ENCODE results near the gene C7orf33. TPM values are rescaled to one million over a fixed set of nuclear protein-coding genes. Genes with fewer than 3 reads are reported as not detected.

C7orf33 gene
- polyA plus RNA-seq, 2 of the 4 experiments (the other 2 are of a cell fraction): not detected

GRCh38 chr7:148630078-148630477 lies 39.5 kb downstream of the C7orf33 start (continued):
- TF ChIP-seq USF2 (IDR thresholded peaks at IDR 0.05) (no peak), JUNB (IDR thresholded peaks at IDR 0.05) (no peak), NFE2L2 (conservative IDR thresholded peaks at IDR 0.05; ENCODE audit: low read length) (no peak), MAZ (IDR thresholded peaks at IDR 0.05; ENCODE audit: borderline replicate concordance, low read depth, low read length) (no peak), REST (IDR thresholded peaks at IDR 0.05) (no peak), PHF8 (IDR thresholded peaks at IDR 0.05; ENCODE audit: borderline replicate concordance, low read depth) (no peak), PBX3 (IDR thresholded peaks at IDR 0.05) (no peak)

GRCh38 chr7:148633761-148634160 lies 43.2 kb downstream of the C7orf33 start:
- H3K4me3 ChIP-seq: no peak overlapping the region
- FAIRE-seq (no peak), ATAC-seq (no peak), DNase-seq (ENCODE audit: low read depth in 1 of 2, low spot score in 1 of 2) (no peak)
- H3K4me1 ChIP-seq: no peaks in the 10 kb centered on the region
- no peak overlapping the region for H3K27ac ChIP-seq
- ChIA-PET POLR2A (no interaction called here), CTCF (no interaction called here)
- TF ChIP-seq FOSB (CRISPR knock-in tag; IDR thresholded peaks at IDR 0.05) (no peak), POLR2AphosphoS2 (conservative IDR thresholded peaks at IDR 0.05; ENCODE audit: low read length) (no peak), JUNB (IDR thresholded peaks at IDR 0.05) (no peak), CHD2 (IDR thresholded peaks at IDR 0.05; ENCODE audit: low read length, partially characterized antibody) (no peak), HOXA7 (CRISPR knock-in tag; IDR thresholded peaks at IDR 0.05) (no peak)
- WGBS (ENCODE audit: missing lambda C conversion rate): 66% methylated on average over 6 of the region's 6 CpGs
- no peak overlapping the region for H3K4me2 ChIP-seq
- H3K9me3 ChIP-seq: no peaks in the 10 kb centered on the region

- ChIA-PET CTCF (interaction anchor here (1.5 kb wide), 1 partner anchor 61 kb away, joined by 5 read pairs; no protein-coding TSS in a partner anchor), POLR2A (no interaction called here)
- ATAC-seq (no peak), FAIRE-seq (no peak), DNase-seq (ENCODE audit: low read depth in 1 of 2, low spot score in 1 of 2) (no peak)
- Histone ChIP-seq H3K4me1 (no peaks in the 10 kb centered on the region), H3K27ac (no peak overlapping the region), H3K4me3 (no peak overlapping the region), H3K9me3 (no peaks in the 10 kb centered on the region), H3K4me2 (no peak overlapping the region)
- WGBS (ENCODE audit: missing lambda C conversion rate): 83% methylated on average over 19 of the region's 19 CpGs
- TF ChIP-seq E2F6 (IDR thresholded peaks at IDR 0.05; ENCODE audit: borderline replicate concordance, low read depth): no peak
Measured at GRCh38 chr7:148637094-148637493, 46.5 kb downstream of the C7orf33 start.

- no peak overlapping the region for H3K27ac ChIP-seq
- peaks cover 3% of the 10 kb centered on the region; the same call in 1 of the 3 replicates for H3K9me3 ChIP-seq
- CTCF ChIA-PET: no interaction called here
- H3K4me3 ChIP-seq: no peak overlapping the region
- no peak for TF ChIP-seq BHLHE40 (IDR thresholded peaks at IDR 0.05; ENCODE audit: low read depth, low read length)
- no peak for TF ChIP-seq CBX2 (IDR thresholded peaks at IDR 0.05; ENCODE audit: borderline replicate concordance, low read depth)
- TF ChIP-seq NR3C1 (IDR thresholded peaks at IDR 0.05): no peak
- no peak for TF ChIP-seq CHD2 (IDR thresholded peaks at IDR 0.05; ENCODE audit: low read length, partially characterized antibody)
- no peak for TF ChIP-seq RARB (CRISPR knock-in tag; IDR thresholded peaks at IDR 0.05)
- no peak for TF ChIP-seq HDAC2 (IDR thresholded peaks at IDR 0.05)
- TF ChIP-seq KDM5A (IDR thresholded peaks at IDR 0.05): no peak
- H3K4me1 ChIP-seq: peaks cover 2% of the 10 kb centered on the region; the same call in 1 of the 3 replicates
- 75% methylated on average over 2 of the region's 2 CpGs for WGBS (ENCODE audit: missing lambda C conversion rate)
- POLR2A ChIA-PET: no interaction called here
- no peak for DNase-seq (ENCODE audit: low read depth in 1 of 2, low spot score in 1 of 2)
- no peak for ATAC-seq
- FAIRE-seq: no peak
- no peak overlapping the region for H3K4me2 ChIP-seq
Measured at GRCh38 chr7:148645898-148646297, 55.3 kb downstream of the C7orf33 start.

Data from A549 (cell line).